Activated T-cell treated with anti-CD3 and anti-CD28 coated beads for 1 hour (primary cell): ENCODE results near the gene ITGB8.

Experiments used
- DNase-seq: peaks from one replicate; pipeline ENCODE4 v3.0.0-alpha.2; 2020; ENCODE audit warnings: low read depth

The ITGB8 gene

GRCh38 chr7:20431146-20431545 lies 100.4 kb downstream of the ITGB8 start:
- no peak for DNase-seq

GRCh38 chr7:20432071-20432470 lies 101.4 kb downstream of the ITGB8 start:
- no peak for DNase-seq

- DNase-seq = no peak
Observed at GRCh38 chr7:20435305-20435704, 104.6 kb downstream of the ITGB8 start.

GRCh38 chr7:20438248-20438647 lies 107.5 kb downstream of the ITGB8 start:
- no peak for DNase-seq

- DNase-seq = no peak
Observed at GRCh38 chr7:20438694-20439376, 108.1 kb downstream of the ITGB8 start.

GRCh38 chr7:20439416-20440185 lies 108.9 kb downstream of the ITGB8 start:
- no peak for DNase-seq

GRCh38 chr7:20440472-20441105 lies 109.9 kb downstream of the ITGB8 start:
- no peak for DNase-seq

GRCh38 chr7:20441346-20441745 lies 110.6 kb downstream of the ITGB8 start:
- DNase-seq = no peak

GRCh38 chr7:20441991-20442441 lies 111.3 kb downstream of the ITGB8 start:
- no peak for DNase-seq

GRCh38 chr7:20442951-20443350 lies 112.3 kb downstream of the ITGB8 start:
- no peak for DNase-seq

GRCh38 chr7:20444030-20444800 lies 113.5 kb downstream of the ITGB8 start:
- no peak for DNase-seq

GRCh38 chr7:20447021-20447650 lies 116.4 kb downstream of the ITGB8 start:
- no peak for DNase-seq

GRCh38 chr7:20449176-20449575 lies 118.5 kb downstream of the ITGB8 start:
- no peak for DNase-seq

- DNase-seq = no peak
Observed at GRCh38 chr7:20450536-20450935, 119.8 kb downstream of the ITGB8 start.

- no peak for DNase-seq
Observed at GRCh38 chr7:20454202-20454601, 123.5 kb downstream of the ITGB8 start.

GRCh38 chr7:20456701-20457100 lies 126.0 kb downstream of the ITGB8 start:
- no peak for DNase-seq

GRCh38 chr7:20458521-20458920 lies 127.8 kb downstream of the ITGB8 start:
- DNase-seq = no peak

- no peak for DNase-seq
Observed at GRCh38 chr7:20459419-20459818, 128.7 kb downstream of the ITGB8 start.

GRCh38 chr7:20464891-20465290 lies 134.2 kb downstream of the ITGB8 start:
- no peak for DNase-seq
